Gastrocnemius medialis (tissue), 4 donors: ENCODE measurements around the gene TSPAN17.

Experiments
- CTCF ChIP-seq, 5 experiments: fragments of 450-650 bp in 3 of 5; fragments of 200-600 bp in 2 of 5; sonication (generic) in 2 of 5; IDR thresholded peaks in 4 of 5; conservative IDR thresholded peaks in 1 of 5; 1 replicate in 4 of 5; 2 replicates in 1 of 5; pipeline ENCODE4 v1.5.1; 2016 to 2019; ENCODE audit warnings: antibody characterized with exemption in 5 of 5, mild to moderate bottlenecking in 3 of 5, moderate library complexity in 3 of 5
- POLR2A ChIP-seq, 2 donors: fragments of 450-650 bp; IDR thresholded peaks; one replicate each; pipeline ENCODE4 v1.6.1; 2017; ENCODE audit warnings: antibody characterized with exemption in 2 of 2, mild to moderate bottlenecking in 2 of 2, moderate library complexity in 2 of 2

GRCh38 chr5:176629853-176630680 lies 17.2 kb upstream of the TSPAN17 start, which contains the start of the genes EIF4E1B and SNCB:
- peak in 1 of 2 donors; percentile 11 for TF ChIP-seq POLR2A (IDR thresholded peaks at IDR 0.05)
- no peak for TF ChIP-seq CTCF (IDR thresholded peaks at IDR 0.05 in 4 of 5, conservative IDR thresholded peaks at IDR 0.05 in 1 of 5)
